Measurements from ENCODE around the gene NEK1.
"Not testable (repeated sequence)": the region's sequence is repeated elsewhere in the genome, so short reads cannot be mapped to it uniquely, and the experiment has no call there.

NEK1 gene

DNA sequence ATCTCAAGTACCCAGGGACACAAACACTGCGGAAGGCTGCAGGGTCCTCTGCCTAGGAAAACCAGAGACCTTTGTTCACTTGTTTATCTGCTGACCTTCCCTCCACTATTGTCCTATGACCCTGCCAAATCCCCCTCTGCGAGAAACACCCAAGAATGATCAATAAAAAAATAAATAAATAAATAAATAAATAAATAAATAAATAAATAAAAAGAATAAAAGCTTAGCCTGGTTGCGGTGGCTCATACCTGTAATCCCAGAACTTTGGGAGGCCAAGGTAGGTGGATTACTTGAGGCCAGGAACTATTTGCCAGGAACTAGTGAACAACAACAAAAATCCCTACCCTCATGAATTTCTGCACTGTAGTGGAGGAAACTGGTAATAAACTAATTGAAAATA lies 41.4 kb downstream of the NEK1 start:
- peaks cover 19% of the 10 kb centered on the region for H3K4me1 Mint-ChIP-seq
- not testable (repeated sequence) for H3K27me3 Mint-ChIP-seq; H3K9me3 Mint-ChIP-seq; DNase-seq (ENCODE audit: low spot score in 2 of 2); H3K4me3 Mint-ChIP-seq; H3K27ac Mint-ChIP-seq (ENCODE audit: low read depth); ATAC-seq (replicated peaks; ENCODE audit: extremely low read depth, poor library complexity, severe bottlenecking)
- H3K36me3 Mint-ChIP-seq (ENCODE audit: insufficient read depth), result peaks cover 16% of the 10 kb centered on the region

DNA sequence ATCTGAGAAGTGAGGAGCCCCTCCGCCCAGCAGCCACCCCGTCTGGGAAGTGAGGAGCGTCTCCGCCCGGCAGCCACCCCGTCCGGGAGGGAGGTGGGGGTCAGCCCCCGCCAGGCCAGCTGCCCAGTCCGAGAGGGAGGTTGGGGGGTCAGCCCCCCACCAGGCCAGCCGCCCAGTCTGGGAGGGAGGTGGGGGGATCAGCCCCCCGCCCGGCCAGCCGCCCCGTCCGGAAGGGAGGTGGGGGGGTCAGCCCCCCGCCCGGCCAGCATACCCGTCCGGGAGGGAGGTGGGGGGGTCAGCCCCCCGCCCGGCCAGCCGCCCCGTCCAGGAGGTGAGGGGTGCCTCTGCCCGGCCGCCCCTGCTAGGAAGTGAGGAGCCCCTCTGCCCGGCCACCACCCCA lies 42.1 kb downstream of the NEK1 start:
- not testable (repeated sequence) for ATAC-seq (replicated peaks; ENCODE audit: extremely low read depth, poor library complexity, severe bottlenecking); H3K9me3 Mint-ChIP-seq; H3K27me3 Mint-ChIP-seq; H3K4me3 Mint-ChIP-seq; DNase-seq (ENCODE audit: low spot score in 2 of 2); H3K27ac Mint-ChIP-seq (ENCODE audit: low read depth)
- peaks cover 14% of the 10 kb centered on the region for H3K36me3 Mint-ChIP-seq (ENCODE audit: insufficient read depth)
- peaks cover 19% of the 10 kb centered on the region for H3K4me1 Mint-ChIP-seq

DNA sequence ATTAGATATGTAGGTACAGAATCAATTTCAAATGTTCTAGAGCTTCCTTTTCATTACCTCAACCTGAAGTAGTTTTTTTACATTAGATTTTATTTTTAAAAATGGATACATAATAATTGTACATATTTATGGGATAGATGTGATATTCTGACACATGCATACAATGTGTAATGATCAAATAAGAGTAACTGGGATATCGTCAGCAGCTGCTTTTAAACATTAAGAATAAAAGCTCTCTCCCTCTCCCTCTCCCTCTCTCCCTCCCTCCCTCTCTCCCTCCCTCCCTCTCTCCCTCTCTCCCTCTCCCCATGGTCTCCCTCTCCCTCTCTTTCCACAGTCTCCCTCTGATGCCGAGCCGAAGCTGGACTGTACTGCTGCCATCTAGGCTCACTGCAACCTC lies 43.2 kb downstream of the NEK1 start:
- not testable (repeated sequence) for H3K27me3 Mint-ChIP-seq; DNase-seq (ENCODE audit: low spot score in 2 of 2); H3K4me3 Mint-ChIP-seq; H3K27ac Mint-ChIP-seq (ENCODE audit: low read depth); H3K9me3 Mint-ChIP-seq; ATAC-seq (replicated peaks; ENCODE audit: extremely low read depth, poor library complexity, severe bottlenecking)
- peaks cover 12% of the 10 kb centered on the region for H3K36me3 Mint-ChIP-seq (ENCODE audit: insufficient read depth)
- peaks cover 19% of the 10 kb centered on the region for H3K4me1 Mint-ChIP-seq

DNA sequence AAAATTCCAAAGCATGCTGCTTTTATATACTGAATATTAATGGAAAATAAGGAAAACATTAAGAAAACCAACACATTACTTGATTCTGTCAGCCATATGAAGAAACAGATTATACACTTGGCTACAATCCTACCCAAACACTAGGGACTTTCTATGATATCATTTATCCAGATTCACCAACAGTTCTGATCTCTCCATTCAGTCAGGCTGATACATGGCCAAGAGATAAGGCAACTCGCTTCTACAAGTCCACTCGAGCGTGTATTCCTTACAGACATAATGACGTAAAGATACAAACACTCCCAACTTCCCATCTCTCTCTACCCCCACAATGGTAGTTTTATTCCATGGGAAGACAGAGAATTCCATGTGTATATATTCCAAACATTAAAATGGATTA lies 44.5 kb downstream of the NEK1 start:
- no peak overlapping the region for H3K27ac Mint-ChIP-seq (ENCODE audit: low read depth)
- peaks cover 9% of the 10 kb centered on the region for H3K36me3 Mint-ChIP-seq (ENCODE audit: insufficient read depth)
- DNase-seq (ENCODE audit: low spot score in 2 of 2) (no peak), ATAC-seq (replicated peaks; ENCODE audit: extremely low read depth, poor library complexity, severe bottlenecking) (no peak)
- H3K27me3 Mint-ChIP-seq, result no peaks in the 10 kb centered on the region
- H3K4me1 Mint-ChIP-seq, result peaks cover 7% of the 10 kb centered on the region
- no peaks in the 10 kb centered on the region for H3K9me3 Mint-ChIP-seq
- H3K4me3 Mint-ChIP-seq, result no peak overlapping the region

DNA sequence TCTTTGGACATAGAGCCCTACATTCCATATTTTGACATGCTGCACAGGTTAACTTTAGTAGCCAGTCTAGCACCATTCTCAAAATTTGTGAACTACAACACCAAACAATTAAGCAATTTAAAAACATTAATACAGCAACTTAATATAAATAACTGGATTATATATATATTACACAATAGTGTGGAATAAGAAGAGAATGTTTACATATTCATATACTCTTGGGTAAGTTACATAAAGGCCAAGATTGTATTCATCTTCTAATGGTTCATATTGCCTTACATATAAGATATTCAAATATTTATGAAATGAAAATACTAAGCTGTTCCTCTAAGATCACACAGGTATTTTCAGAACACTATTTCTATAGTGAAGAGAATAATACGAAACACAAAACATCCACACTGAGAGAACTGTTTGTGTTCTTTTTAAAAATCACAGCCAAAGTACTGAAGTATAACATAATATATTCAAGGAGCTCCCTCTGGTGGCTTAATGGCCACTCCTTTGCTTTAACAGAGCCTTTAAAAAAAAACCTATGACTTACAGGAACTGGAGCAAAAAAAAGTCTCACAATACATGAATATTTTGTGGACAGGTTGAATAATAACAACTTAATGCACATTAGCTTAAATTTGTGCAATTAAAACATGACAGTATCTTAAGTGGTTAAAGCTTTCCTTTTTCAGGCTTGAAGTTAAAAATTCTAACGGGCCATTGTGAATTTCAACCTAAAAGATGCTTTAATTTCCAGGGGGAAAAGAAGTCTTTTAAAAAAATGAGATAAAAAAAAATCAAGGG lies 46.2 kb downstream of the NEK1 start:
- H3K27ac Mint-ChIP-seq (ENCODE audit: low read depth), result peak overlapping the region; percentile 53
- H3K9me3 Mint-ChIP-seq, result no peaks in the 10 kb centered on the region
- H3K27me3 Mint-ChIP-seq, result no peaks in the 10 kb centered on the region
- DNase-seq (ENCODE audit: low spot score in 2 of 2) (no peak), ATAC-seq (replicated peaks; ENCODE audit: extremely low read depth, poor library complexity, severe bottlenecking) (peak; percentile 46)
- H3K4me1 Mint-ChIP-seq, result peaks cover 5% of the 10 kb centered on the region
- H3K36me3 Mint-ChIP-seq (ENCODE audit: insufficient read depth), result peaks cover 5% of the 10 kb centered on the region
- no peak overlapping the region for H3K4me3 Mint-ChIP-seq

DNA sequence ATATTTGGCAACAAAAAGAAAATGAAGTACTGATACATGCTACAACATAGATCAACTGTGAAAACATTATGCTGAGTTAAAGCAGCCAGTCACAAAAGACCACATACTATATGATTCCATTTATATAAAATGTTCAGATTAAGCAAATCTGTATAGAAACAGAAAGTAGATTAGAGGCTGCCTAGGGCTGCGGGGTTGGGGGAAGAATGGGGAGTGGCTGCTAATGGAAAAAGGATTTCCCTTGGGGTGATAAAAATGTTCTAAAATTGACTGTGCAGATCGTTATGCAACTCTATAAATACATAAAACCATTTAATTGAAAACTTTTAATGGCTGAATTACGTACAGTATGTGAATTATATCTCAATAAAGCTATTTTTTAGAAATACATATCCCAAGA lies 46.8 kb downstream of the NEK1 start:
- Mint-ChIP-seq H3K9me3 (no peaks in the 10 kb centered on the region), H3K27ac (ENCODE audit: low read depth) (no peak overlapping the region), H3K4me1 (peaks cover 5% of the 10 kb centered on the region)

DNA sequence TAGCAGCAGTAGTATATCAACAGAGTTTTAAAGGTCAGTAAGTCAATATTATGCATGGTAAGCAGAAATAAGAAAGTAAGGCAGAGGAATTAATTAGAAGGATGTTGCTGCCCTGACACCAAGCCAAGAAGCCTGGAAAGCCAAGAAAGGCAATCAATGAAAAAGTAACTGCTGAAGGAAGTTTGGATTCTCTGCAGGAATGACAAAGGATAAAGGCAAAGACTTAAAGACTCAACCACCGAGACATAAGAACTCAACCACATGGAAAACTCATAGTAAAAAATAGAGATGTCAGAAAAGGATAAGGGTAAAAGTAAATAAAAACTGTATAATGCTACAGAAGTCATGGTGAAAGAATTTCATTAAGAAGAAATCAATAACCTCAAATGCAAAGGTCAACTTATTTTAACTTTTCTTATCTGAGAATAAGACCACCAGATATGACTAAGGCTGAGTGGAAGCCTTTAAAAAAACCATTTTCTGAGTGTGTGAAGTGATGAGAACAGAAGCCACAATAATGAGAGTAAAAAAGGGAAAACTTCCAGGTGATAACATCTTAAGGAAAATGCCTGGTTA lies 55.2 kb downstream of the NEK1 start:
- ATAC-seq (replicated peaks; ENCODE audit: extremely low read depth, poor library complexity, severe bottlenecking) (no peak), DNase-seq (ENCODE audit: low spot score in 2 of 2) (no peak)
- Mint-ChIP-seq H3K4me1 (no peaks in the 10 kb centered on the region), H3K36me3 (ENCODE audit: insufficient read depth) (peaks cover 18% of the 10 kb centered on the region), H3K27ac (ENCODE audit: low read depth) (no peak overlapping the region), H3K27me3 (no peaks in the 10 kb centered on the region), H3K9me3 (peaks cover 5% of the 10 kb centered on the region), H3K4me3 (no peak overlapping the region)

More for the DNA sequence above, 46.8 kb downstream of the NEK1 start:
- Mint-ChIP-seq H3K36me3 (ENCODE audit: insufficient read depth) (peaks cover 4% of the 10 kb centered on the region), H3K27me3 (no peaks in the 10 kb centered on the region), H3K4me3 (no peak overlapping the region)
- ATAC-seq (replicated peaks; ENCODE audit: extremely low read depth, poor library complexity, severe bottlenecking), result no peak
- DNase-seq (ENCODE audit: low spot score in 2 of 2), result no peak

DNA sequence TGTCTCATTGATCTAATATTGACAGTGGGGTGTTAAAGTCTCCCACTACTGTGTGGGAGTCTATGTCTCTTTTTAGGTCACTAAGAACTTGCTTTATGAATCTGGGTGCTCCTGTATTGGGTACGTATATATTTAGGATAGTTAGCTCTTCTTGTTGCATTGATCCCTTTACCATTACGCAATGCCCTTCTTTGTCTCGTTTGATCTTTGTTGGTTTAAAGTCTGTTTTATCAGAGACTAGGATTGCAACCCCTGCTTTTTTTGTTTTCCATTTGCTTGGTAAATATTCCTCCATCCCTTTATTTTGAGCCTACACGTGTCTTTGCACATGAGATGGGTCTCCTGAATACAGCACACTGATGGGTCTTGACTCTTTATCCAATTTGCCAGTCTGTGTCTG lies 65.8 kb downstream of the NEK1 start:
- H3K4me1 Mint-ChIP-seq; ATAC-seq (replicated peaks; ENCODE audit: extremely low read depth, poor library complexity, severe bottlenecking): not testable (repeated sequence)
- peaks cover 26% of the 10 kb centered on the region for H3K9me3 Mint-ChIP-seq

DNA sequence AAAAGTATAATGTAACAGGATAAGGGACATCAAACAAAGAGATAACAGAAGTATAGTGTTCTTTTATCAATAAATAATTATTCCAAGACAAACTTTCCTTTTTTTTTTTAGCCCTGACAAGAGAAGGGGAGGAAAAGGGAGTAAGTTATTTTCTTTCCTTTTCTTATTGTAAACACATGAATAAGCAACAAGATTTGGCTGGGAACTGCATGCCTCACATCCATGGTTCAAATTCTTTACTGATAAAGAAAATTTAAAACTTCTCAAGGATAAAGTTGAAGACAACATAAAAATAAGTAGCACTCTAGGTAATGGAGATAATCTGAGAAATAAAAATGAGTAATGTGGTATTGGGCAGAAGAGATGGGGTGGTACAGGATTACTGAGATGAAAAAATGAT lies 71.6 kb downstream of the NEK1 start:
- DNase-seq (ENCODE audit: low spot score in 2 of 2) (no peak), ATAC-seq (replicated peaks; ENCODE audit: extremely low read depth, poor library complexity, severe bottlenecking) (no peak)
- H3K27ac Mint-ChIP-seq (ENCODE audit: low read depth), result no peak overlapping the region
- no peaks in the 10 kb centered on the region for H3K27me3 Mint-ChIP-seq
- peaks cover 6% of the 10 kb centered on the region for H3K9me3 Mint-ChIP-seq
- no peaks in the 10 kb centered on the region for H3K4me1 Mint-ChIP-seq
- no peak overlapping the region for H3K4me3 Mint-ChIP-seq
- H3K36me3 Mint-ChIP-seq (ENCODE audit: insufficient read depth), result peaks cover 4% of the 10 kb centered on the region

More for the DNA sequence above, 65.8 kb downstream of the NEK1 start:
- H3K4me3 Mint-ChIP-seq; H3K27ac Mint-ChIP-seq (ENCODE audit: low read depth); DNase-seq (ENCODE audit: low spot score in 2 of 2); H3K27me3 Mint-ChIP-seq; H3K36me3 Mint-ChIP-seq (ENCODE audit: insufficient read depth): not testable (repeated sequence)

DNA sequence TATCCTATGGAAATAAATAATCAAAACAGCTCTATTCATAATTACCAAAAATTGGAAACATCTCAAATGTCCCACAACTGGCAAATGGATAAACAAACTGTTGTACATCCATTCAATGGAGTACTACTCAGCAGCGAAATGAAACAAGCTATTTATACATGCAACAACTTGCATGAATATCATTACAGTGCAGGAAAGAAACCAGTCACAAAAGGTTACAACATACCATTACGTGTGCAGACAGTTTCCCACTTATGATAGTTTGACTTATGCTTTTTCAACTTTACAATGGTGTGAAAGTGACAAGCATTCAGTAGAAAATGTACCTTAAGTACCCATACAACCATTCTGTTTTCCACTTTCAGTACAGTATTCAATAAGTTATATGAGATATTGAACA lies 82.3 kb downstream of the NEK1 start:
- Mint-ChIP-seq H3K9me3 (no peaks in the 10 kb centered on the region), H3K27me3 (no peaks in the 10 kb centered on the region), H3K4me1 (peaks cover under 1% of the 10 kb centered on the region), H3K27ac (ENCODE audit: low read depth) (no peak overlapping the region), H3K4me3 (no peak overlapping the region), H3K36me3 (ENCODE audit: insufficient read depth) (peaks cover 20% of the 10 kb centered on the region)
- DNase-seq (ENCODE audit: low spot score in 2 of 2), result no peak
- no peak for ATAC-seq (replicated peaks; ENCODE audit: extremely low read depth, poor library complexity, severe bottlenecking)

DNA sequence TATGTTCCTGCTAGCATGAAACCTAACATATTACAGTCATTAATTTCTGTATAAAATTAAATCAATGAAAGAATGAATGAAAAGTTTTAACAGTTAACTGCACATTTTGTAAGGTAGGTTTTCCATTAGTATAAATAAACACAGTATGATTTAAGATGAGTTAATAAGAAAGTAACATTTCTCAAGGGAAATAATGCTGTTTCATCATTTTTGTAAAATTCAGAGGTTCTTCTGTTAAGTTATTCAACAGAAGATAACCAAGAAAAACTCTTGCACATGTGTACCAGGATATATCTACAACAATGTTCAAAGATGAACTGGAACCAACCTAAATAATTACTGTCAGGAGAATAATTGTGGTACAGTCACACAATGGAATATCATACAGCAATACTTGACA lies 88.6 kb downstream of the NEK1 start:
- DNase-seq (ENCODE audit: low spot score in 2 of 2), result no peak
- H3K4me3 Mint-ChIP-seq, result no peak overlapping the region
- H3K9me3 Mint-ChIP-seq, result no peaks in the 10 kb centered on the region
- no peak for ATAC-seq (replicated peaks; ENCODE audit: extremely low read depth, poor library complexity, severe bottlenecking)
- H3K36me3 Mint-ChIP-seq (ENCODE audit: insufficient read depth), result peaks cover 1% of the 10 kb centered on the region
- no peak overlapping the region for H3K27ac Mint-ChIP-seq (ENCODE audit: low read depth)
- H3K27me3 Mint-ChIP-seq, result no peaks in the 10 kb centered on the region
- no peaks in the 10 kb centered on the region for H3K4me1 Mint-ChIP-seq

DNA sequence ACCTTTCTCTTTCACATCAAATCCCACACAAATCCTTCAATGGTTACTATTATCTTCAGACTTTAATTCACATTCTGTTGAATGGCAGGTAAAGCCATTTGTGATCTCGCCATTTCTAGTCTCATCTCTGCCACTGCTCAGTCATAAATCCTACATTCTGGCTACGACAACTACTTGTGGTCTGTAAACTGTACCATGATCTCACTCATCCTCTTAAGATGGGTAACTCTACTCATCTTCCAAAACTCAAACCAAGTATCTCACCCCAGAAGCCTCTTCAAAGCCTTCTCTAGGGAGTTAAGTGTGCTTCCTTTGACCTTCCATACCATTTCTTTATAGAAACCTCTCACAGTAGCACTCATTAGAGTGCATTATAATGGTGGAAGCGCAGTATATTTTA lies 101.8 kb downstream of the NEK1 start:
- Mint-ChIP-seq H3K36me3 (ENCODE audit: insufficient read depth) (peaks cover 6% of the 10 kb centered on the region), H3K27ac (ENCODE audit: low read depth) (no peak overlapping the region), H3K4me3 (no peak overlapping the region), H3K27me3 (no peaks in the 10 kb centered on the region), H3K4me1 (peaks cover 12% of the 10 kb centered on the region), H3K9me3 (no peaks in the 10 kb centered on the region)
- DNase-seq (ENCODE audit: low spot score in 2 of 2) (no peak), ATAC-seq (replicated peaks; ENCODE audit: extremely low read depth, poor library complexity, severe bottlenecking) (no peak)

DNA sequence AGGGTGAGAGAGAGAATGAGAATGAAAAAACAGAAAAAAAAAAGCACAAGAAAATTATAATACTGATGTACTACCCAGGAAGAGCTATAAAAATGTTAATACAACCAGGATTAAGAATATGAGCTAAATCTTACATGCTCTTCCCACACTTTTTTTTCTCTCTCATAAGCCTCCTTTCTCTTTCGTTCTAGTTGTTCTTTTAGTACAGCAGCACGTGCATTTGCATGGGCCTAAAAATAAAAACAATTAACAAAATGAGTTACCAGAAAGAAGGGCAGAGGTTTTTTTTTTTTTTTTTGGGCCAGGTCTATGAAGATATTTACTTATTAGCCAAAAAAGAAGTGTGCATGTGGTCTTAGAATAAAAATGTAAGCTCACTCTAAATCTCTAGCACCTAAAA lies 105.5 kb downstream of the NEK1 start:
- H3K4me3 Mint-ChIP-seq, result no peak overlapping the region
- peaks cover 11% of the 10 kb centered on the region for H3K36me3 Mint-ChIP-seq (ENCODE audit: insufficient read depth)
- DNase-seq (ENCODE audit: low spot score in 2 of 2), result no peak

More for the DNA sequence above, 105.5 kb downstream of the NEK1 start:
- no peaks in the 10 kb centered on the region for H3K4me1 Mint-ChIP-seq
- ATAC-seq (replicated peaks; ENCODE audit: extremely low read depth, poor library complexity, severe bottlenecking), result no peak
- no peaks in the 10 kb centered on the region for H3K9me3 Mint-ChIP-seq
- no peak overlapping the region for H3K27ac Mint-ChIP-seq (ENCODE audit: low read depth)
- H3K27me3 Mint-ChIP-seq, result no peaks in the 10 kb centered on the region
